DND-41 (cell line): ENCODE data around the gene NOX1.

Experiments used
- EZH2 ChIP-seq: IDR thresholded peaks from 3 replicates; pipeline ENCODE4 v1.6.1; 2012; ENCODE audit warnings: borderline replicate concordance, low read depth, mild to moderate bottlenecking, moderate library complexity, low read length, inconsistent platforms; ENCODE audit not compliant: severe bottlenecking
- TF ChIP-seq, protein P1 (sequence below): IDR thresholded peaks from 2 replicates; pipeline ENCODE4 v1.5.1; 2012; ENCODE audit warnings: borderline replicate concordance, low read length, moderate library complexity, mild to moderate bottlenecking; ENCODE audit not compliant: poor library complexity, severe bottlenecking; ENCODE audit errors: extremely low read depth

- TF ChIP-seq, protein P1, sequence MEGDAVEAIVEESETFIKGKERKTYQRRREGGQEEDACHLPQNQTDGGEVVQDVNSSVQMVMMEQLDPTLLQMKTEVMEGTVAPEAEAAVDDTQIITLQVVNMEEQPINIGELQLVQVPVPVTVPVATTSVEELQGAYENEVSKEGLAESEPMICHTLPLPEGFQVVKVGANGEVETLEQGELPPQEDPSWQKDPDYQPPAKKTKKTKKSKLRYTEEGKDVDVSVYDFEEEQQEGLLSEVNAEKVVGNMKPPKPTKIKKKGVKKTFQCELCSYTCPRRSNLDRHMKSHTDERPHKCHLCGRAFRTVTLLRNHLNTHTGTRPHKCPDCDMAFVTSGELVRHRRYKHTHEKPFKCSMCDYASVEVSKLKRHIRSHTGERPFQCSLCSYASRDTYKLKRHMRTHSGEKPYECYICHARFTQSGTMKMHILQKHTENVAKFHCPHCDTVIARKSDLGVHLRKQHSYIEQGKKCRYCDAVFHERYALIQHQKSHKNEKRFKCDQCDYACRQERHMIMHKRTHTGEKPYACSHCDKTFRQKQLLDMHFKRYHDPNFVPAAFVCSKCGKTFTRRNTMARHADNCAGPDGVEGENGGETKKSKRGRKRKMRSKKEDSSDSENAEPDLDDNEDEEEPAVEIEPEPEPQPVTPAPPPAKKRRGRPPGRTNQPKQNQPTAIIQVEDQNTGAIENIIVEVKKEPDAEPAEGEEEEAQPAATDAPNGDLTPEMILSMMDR = no peak
- TF ChIP-seq EZH2 = no peak
Observed at GRCh38 chrX:100798484-100799214, 75.5 kb downstream of the NOX1 start.
